Activated CD8-positive, alpha-beta T cell treated with anti-CD3 and anti-CD28 coated beads for 36 hours (primary cell): ENCODE measurements around the gene CDK1. TPM values are rescaled to one million over a fixed set of nuclear protein-coding genes. Genes with fewer than 3 reads are reported as not detected.
"Not testable (repeated sequence)": the region's sequence is repeated elsewhere in the genome, so short reads cannot be mapped to it uniquely, and the experiment has no call there.

ENCODE experiments used
- ATAC-seq: fragments of 200-7000 bp; cut with Tn5 transposase; one replicate; pipeline ENCODE4 v1.10.0; 2021; ENCODE audit warnings: mild to moderate bottlenecking, moderate library complexity
- CTCF ChIA-PET: fragments of 350-600 bp; sonication (Branson Sonifier 250); formaldehyde crosslinking; loops from one replicate; lab custom pipeline; 2021; ENCODE audit warnings: antibody characterized with exemption; lab: Charles Lee
- POLR2A ChIA-PET: fragments of 350-600 bp; sonication (Branson Sonifier 250); formaldehyde crosslinking; loops from one replicate; lab custom pipeline; 2021; ENCODE audit warnings: antibody characterized with exemption; lab: Charles Lee
- DNase-seq: peaks from one replicate; pipeline ENCODE4 v3.0.0-alpha.2; 2020
- H3K27ac Mint-ChIP-seq: one replicate; pipeline ENCODE4 v1.8.0; 2021; ENCODE audit warnings: mild to moderate bottlenecking, mixed read lengths
- H3K27me3 Mint-ChIP-seq: one replicate; pipeline ENCODE4 v1.8.0; 2021; ENCODE audit warnings: mixed read lengths
- H3K36me3 Mint-ChIP-seq: one replicate; pipeline ENCODE4 v1.8.0; 2021; ENCODE audit warnings: low read depth, mixed read lengths
- H3K4me1 Mint-ChIP-seq: one replicate; pipeline ENCODE4 v1.8.0; 2021; ENCODE audit warnings: low read depth, mixed read lengths
- H3K4me3 Mint-ChIP-seq: one replicate; pipeline ENCODE4 v1.8.0; 2021; ENCODE audit warnings: mild to moderate bottlenecking, moderate library complexity, mixed read lengths
- H3K9me3 Mint-ChIP-seq: one replicate; pipeline ENCODE4 v1.8.0; 2021; ENCODE audit warnings: mixed read lengths
- CTCF ChIP-seq: fragments of 200-600 bp; IDR thresholded peaks from one replicate; pipeline ENCODE4 v1.8.0; 2022; ENCODE audit warnings: antibody characterized with exemption, mild to moderate bottlenecking
- intact Hi-C: fragments of 100-400 bp; cut with micrococcal nuclease; formaldehyde crosslinking; loops from one replicate; pipeline ENCODE4 v1.10.0; 2022
- total RNA-seq, 2 experiments: library from RNA; stranded (reverse); gene quantifications; one replicate each; pipeline ENCODE4 v1.2.3, GENCODE V29; 2021

The CDK1 gene
- total RNA-seq, 2 experiments from 2014 or later, result 108 to 112 TPM

GRCh38 chr10:60835049-60835448 lies 56.8 kb downstream of the CDK1 start:
- POLR2A ChIA-PET, result no interaction called here
- TF ChIP-seq CTCF, result no peak
- intact Hi-C loops, result no loop called here
- H3K36me3 Mint-ChIP-seq, result no peaks in the 10 kb centered on the region
- H3K4me1 Mint-ChIP-seq, result no peaks in the 10 kb centered on the region
- no peak overlapping the region for H3K27ac Mint-ChIP-seq
- no peak for ATAC-seq
- H3K27me3 Mint-ChIP-seq, result no peaks in the 10 kb centered on the region
- no peak overlapping the region for H3K4me3 Mint-ChIP-seq
- CTCF ChIA-PET, result no interaction called here
- no peak for DNase-seq
- no peaks in the 10 kb centered on the region for H3K9me3 Mint-ChIP-seq

DNA sequence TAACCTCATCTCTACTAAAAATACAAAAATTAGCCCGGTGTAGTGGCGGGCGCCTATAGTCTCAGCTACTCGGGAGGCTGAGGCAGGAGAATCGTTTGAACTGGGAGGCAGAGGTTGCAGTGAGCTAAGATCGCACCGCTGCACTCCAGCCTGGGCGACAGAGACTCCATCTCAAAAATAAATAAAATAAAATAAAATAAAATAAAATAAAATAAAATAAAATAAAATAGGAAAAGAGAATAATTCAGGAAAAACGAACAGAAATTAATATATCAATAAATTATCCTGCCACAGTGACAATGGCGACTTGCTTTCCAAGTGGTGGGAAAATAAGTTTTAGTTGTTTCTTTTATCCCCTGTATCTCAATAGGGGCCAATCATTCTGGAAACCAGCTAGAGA lies 62.9 kb downstream of the CDK1 start:
- POLR2A ChIA-PET, H3K27ac Mint-ChIP-seq, intact Hi-C loops, H3K36me3 Mint-ChIP-seq, H3K4me3 Mint-ChIP-seq, H3K4me1 Mint-ChIP-seq, H3K9me3 Mint-ChIP-seq, H3K27me3 Mint-ChIP-seq, DNase-seq, ATAC-seq: not testable (repeated sequence)
- CTCF ChIA-PET, result interaction anchor here (1.0 kb wide), 2 partner anchors 22 to 184 kb away, joined by 3 read pairs; no protein-coding TSS in a partner anchor

DNA sequence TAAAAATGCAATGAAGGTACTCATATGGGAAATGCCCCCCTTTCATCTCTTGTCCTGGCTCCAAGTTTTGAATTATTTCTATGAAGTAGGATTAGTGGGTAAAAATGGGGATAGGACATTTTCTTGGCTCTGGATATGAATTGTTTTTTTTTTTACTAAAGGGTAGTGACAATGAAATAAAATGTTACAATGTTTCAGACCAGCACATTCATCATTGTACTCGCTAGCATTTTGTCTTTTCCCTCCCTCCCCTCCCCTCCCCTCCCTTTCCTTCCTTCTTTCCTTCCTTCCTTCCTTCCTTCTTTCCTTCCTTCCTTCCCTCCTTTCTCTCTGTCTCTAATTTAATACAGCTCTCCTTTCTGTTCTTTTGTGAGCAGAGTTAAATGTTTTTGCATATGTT lies 64.4 kb downstream of the CDK1 start:
- Mint-ChIP-seq H3K4me3 (no peak overlapping the region), H3K27me3 (no peaks in the 10 kb centered on the region), H3K27ac (no peak overlapping the region), H3K4me1 (no peaks in the 10 kb centered on the region), H3K36me3 (no peaks in the 10 kb centered on the region), H3K9me3 (no peaks in the 10 kb centered on the region)
- intact Hi-C loops, result no loop called here
- ChIA-PET CTCF (no interaction called here), POLR2A (no interaction called here)
- DNase-seq, result no peak
- ATAC-seq, result no peak
- no peak for TF ChIP-seq CTCF

Other genes starting within 250 kb of the CDK1 start
- under 1 TPM; 0.09 to 0.74 TPM for gene RHOBTB1, start 165.7 kb downstream of the CDK1 start, total RNA-seq